Spleen (tissue), 7 donors: Measurements from ENCODE around the gene RSPH3.

Experiments
- POLR2A ChIP-seq, 3 donors: fragments of 450-650 bp; IDR thresholded peaks; one replicate each; pipeline ENCODE4 v1.5.1; 2017; ENCODE audit warnings: antibody characterized with exemption in 3 of 3, mild to moderate bottlenecking in 1 of 3
- POLR2AphosphoS5 ChIP-seq, 3 donors: sonication (generic); formaldehyde crosslinking; IDR thresholded peaks; one replicate each; pipeline ENCODE4 v1.5.1; 2017; ENCODE audit warnings: antibody characterized with exemption in 3 of 3
- TF ChIP-seq, protein P1 (sequence below), 11 experiments: fragments of 200-600 bp in 7 of 11; fragments of 450-650 bp in 4 of 11; sonication (generic) in 4 of 11; IDR thresholded peaks in 8 of 11; conservative IDR thresholded peaks in 3 of 11; 1 replicate in 7 of 11; 2 replicates in 4 of 11; pipeline versions ENCODE4 v1.4.0 to v1.8.0; 2016 to 2021; ENCODE audit warnings: antibody characterized with exemption in 11 of 11, inconsistent platforms in 4 of 11, mild to moderate bottlenecking in 1 of 11
- donor health status: DM: no; HTN: no; CAD: no; lungs with moderate emphysema.
- donor health status: DM: no; HTN: no; CAD: no.
- donor health status: DM: no; HTN: no; CAD: no.

DNA sequence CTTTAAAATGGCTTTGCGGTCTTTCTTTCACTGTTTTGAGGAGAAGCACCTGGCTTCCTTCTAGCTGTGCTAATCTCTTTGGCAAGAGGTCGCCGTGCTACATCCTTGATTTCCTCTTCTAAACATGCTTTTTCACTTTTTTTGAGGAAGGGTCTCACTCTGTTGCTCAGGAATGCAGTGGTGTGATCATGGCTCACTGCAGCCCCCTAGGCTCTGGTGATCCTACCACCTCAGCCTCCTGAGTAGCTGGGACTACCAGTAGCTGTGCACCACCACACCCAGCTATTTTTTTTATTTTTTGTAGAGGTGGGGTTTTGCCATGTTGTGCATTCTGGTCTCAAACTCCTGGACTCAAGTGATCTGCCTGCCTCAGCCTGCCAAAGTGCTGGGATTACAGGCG, 40.5 kb downstream of the RSPH3 start:
- TF ChIP-seq POLR2A (IDR thresholded peaks at IDR 0.05) (no peak), POLR2AphosphoS5 (IDR thresholded peaks at IDR 0.05) (no peak)
- TF ChIP-seq, protein P1, sequence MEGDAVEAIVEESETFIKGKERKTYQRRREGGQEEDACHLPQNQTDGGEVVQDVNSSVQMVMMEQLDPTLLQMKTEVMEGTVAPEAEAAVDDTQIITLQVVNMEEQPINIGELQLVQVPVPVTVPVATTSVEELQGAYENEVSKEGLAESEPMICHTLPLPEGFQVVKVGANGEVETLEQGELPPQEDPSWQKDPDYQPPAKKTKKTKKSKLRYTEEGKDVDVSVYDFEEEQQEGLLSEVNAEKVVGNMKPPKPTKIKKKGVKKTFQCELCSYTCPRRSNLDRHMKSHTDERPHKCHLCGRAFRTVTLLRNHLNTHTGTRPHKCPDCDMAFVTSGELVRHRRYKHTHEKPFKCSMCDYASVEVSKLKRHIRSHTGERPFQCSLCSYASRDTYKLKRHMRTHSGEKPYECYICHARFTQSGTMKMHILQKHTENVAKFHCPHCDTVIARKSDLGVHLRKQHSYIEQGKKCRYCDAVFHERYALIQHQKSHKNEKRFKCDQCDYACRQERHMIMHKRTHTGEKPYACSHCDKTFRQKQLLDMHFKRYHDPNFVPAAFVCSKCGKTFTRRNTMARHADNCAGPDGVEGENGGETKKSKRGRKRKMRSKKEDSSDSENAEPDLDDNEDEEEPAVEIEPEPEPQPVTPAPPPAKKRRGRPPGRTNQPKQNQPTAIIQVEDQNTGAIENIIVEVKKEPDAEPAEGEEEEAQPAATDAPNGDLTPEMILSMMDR (IDR thresholded peaks at IDR 0.05 in 8 of 11, conservative IDR thresholded peaks at IDR 0.05 in 3 of 11): no peak
